Panc1 (cell line): ENCODE measurements around the gene SYNGR4. TPM values are rescaled to one million over a fixed set of nuclear protein-coding genes. Genes with fewer than 3 reads are reported as not detected.

Experiments
- ATAC-seq: fragments of 200-7000 bp; cut with Tn5 transposase; 2 replicates; pipeline ENCODE4 v1.9.1; 2020; ENCODE audit warnings: mild to moderate bottlenecking, moderate library complexity
- BruUV-seq: library from RNA; stranded (reverse); fragments of 400-500 nt; replicated peaks from 2 replicates; lab custom pipeline; 2021; lab: Mats Ljungman, UMichigan
- CTCF ChIA-PET: fragments of 300-600 bp; sonication (Branson Sonifier 250); formaldehyde crosslinking; loops from one replicate; lab custom pipeline; 2022; ENCODE audit warnings: antibody characterized with exemption; lab: Charles Lee
- POLR2A ChIA-PET: fragments of 300-600 bp; sonication (Branson Sonifier 250); formaldehyde crosslinking; loops from one replicate; lab custom pipeline; 2022; ENCODE audit warnings: antibody characterized with exemption; lab: Charles Lee
- DNase-seq: peaks from one replicate; pipeline ENCODE4 v3.0.0-alpha.2; 2010; ENCODE audit warnings: low read depth, low spot score
- H3K27ac ChIP-seq: 2 replicates; pipeline ENCODE4 v1.5.1; 2011; ENCODE audit warnings: mild to moderate bottlenecking, low read length, inconsistent platforms
- H3K27me3 ChIP-seq: fragments of 200-500 bp; sonication (Bioruptor generic); 2 replicates; pipeline ENCODE4 v1.6.0; 2014; ENCODE audit warnings: low read length, inconsistent platforms; ENCODE audit not compliant: control insufficient read depth, insufficient read depth
- H3K36me3 ChIP-seq: fragments of 200-500 bp; sonication (Bioruptor generic); 2 replicates; pipeline ENCODE4 v1.5.1; 2014; ENCODE audit warnings: inconsistent platforms, mild to moderate bottlenecking, low read length, moderate library complexity; ENCODE audit not compliant: control insufficient read depth, insufficient read depth
- H3K4me1 ChIP-seq: 2 replicates; pipeline ENCODE4 v1.5.1; 2011; ENCODE audit warnings: inconsistent platforms, mild to moderate bottlenecking, low read length, moderate library complexity; ENCODE audit not compliant: control insufficient read depth, insufficient read depth
- H3K4me3 ChIP-seq, 2 experiments: 2 replicates each; pipeline ENCODE4 v1.5.1; 2011 to 2012; ENCODE audit warnings: low read depth in 2 of 2, low read length in 2 of 2, mild to moderate bottlenecking in 2 of 2, inconsistent platforms in 1 of 2, moderate library complexity in 1 of 2
- H3K9me3 ChIP-seq: fragments of 200-500 bp; sonication (Bioruptor generic); 2 replicates; pipeline ENCODE4 v1.5.1; 2014; ENCODE audit warnings: low read depth, mild to moderate bottlenecking, inconsistent platforms, low read length, moderate library complexity; ENCODE audit not compliant: control insufficient read depth, insufficient read depth
- CTCF ChIP-seq: fragments of 450-650 bp; IDR thresholded peaks from 2 replicates; pipeline ENCODE4 v1.5.1; 2017; ENCODE audit warnings: mild to moderate bottlenecking
- POLR2AphosphoS5 ChIP-seq: IDR thresholded peaks from 2 replicates; pipeline ENCODE4 v1.6.1; 2012; ENCODE audit warnings: mild to moderate bottlenecking, low read depth, low read length, moderate library complexity
- SIN3A ChIP-seq: IDR thresholded peaks from 2 replicates; pipeline ENCODE4 v1.6.1; 2012; ENCODE audit warnings: low read depth, mild to moderate bottlenecking, low read length, moderate library complexity, borderline replicate concordance; ENCODE audit not compliant: insufficient read depth
- TCF7L2 ChIP-seq: IDR thresholded peaks from 2 replicates; pipeline ENCODE4 v1.6.1; 2011; ENCODE audit warnings: mild to moderate bottlenecking, low read depth, low read length, inconsistent platforms
- in situ Hi-C: cut with HindIII; loops from 2 replicates; pipeline ENCODE4 v1.10.0; 2016; ENCODE audit warnings: low sequenced_read_pairs, low pct_unique_long_range_greater_than_20kb
- intact Hi-C: fragments of 100-400 bp; cut with micrococcal nuclease; formaldehyde crosslinking; loops from one replicate; pipeline ENCODE4 v1.10.0; 2022; ENCODE audit not compliant: unreplicated experiment
- total RNA-seq: library from RNA; stranded (reverse); gene quantifications from one replicate; pipeline ENCODE4 v1.2.1, GENCODE V29; 2021; ENCODE audit not compliant: unreplicated experiment
- TF ChIP-seq, protein P1 (sequence below), 2 experiments: IDR thresholded peaks; 2 replicates each; pipeline ENCODE4 v1.6.1; 2011 to 2012; ENCODE audit warnings: low read depth in 2 of 2, control low read depth in 1 of 2, low read length in 1 of 2, mild to moderate bottlenecking in 1 of 2, moderate library complexity in 1 of 2; ENCODE audit not compliant: insufficient read depth in 1 of 2

Gene SYNGR4
- total RNA-seq, 1 experiment from 2014 or later: 0.39 TPM

DNA sequence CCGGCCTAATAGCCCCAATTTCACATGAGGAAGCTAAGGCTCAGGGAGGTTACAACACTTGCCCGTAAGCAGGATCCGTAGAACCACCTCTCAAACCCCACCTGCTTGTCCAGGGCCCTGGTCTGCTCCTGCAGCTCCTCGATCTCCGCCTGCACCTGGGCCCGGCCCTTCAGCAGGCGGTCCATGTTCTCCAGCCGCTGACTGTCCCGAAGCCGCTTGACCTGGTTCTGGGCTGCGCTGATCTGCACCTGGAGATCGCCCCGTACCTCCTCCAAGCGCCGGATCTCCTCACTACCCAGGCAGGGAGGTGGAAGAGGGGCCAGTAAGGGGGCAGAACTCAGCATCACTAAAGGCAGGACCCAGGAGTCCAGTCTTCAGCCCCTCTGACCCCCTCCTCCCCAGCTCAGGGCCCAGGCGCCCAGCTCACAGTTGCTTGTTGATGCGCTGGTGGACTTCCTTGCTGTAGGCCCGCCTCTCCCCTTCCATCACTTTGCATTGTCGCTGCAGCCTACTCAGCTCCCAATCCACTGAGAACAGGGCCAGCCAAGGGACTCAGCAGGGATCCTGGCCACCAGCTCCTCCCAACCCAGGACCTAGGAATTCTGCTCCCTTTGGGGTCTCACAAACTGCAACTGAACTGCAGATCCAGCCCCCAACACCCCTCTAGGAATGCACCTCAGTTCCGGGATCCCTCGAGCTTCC lies 45.7 kb upstream of the SYNGR4 start:
- no peak for ATAC-seq
- POLR2A ChIA-PET: no interaction called here

DNA sequence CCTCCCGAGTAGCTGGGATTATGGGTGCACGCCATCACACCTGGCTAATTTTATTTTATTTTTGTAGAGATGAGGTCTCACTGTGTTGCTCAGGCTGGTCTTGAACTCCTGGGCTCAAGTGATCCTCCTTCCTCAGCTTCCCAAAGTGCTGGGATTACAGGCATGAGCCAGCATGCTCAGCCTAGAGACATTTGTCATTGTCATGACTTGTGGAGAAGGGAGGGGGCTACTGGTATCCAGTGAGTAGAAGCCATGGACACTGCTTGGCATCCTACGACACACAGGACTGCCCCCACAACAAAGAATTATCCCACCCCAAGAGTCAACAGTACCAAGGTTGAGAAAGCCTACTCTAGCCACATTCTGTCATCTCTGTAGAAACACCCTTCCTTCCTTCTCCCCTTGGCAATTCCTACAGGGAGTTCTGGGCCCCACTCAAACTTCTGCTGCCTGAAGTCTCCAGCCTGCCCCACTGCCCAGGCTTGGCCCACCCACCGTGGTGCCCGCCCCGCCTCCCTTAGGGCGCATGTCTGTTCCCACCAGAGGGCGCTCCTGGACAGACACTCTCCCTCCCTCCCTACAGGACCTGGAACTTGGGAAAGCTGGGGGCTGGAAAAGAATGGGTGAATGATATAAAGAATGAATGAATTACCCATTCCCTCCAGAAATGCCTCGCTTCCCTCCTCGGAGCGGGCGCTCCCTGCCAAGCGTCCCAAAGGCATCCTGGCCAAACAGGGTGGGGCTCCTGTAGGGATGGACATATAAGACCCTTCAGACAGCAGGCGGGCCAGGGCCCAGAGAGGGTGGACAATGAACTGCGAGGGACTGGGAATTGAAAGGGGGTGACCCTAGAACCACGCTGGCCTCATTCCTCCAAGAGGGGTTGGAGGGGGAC lies 44.3 kb upstream of the SYNGR4 start:
- in situ Hi-C loops: no loop called here
- Histone ChIP-seq H3K4me3 (peak overlapping the region; percentile 54 to 67), H3K4me1 (peaks cover 14% of the 10 kb centered on the region), H3K27ac (peak overlapping the region; percentile 54), H3K9me3 (no peaks in the 10 kb centered on the region), H3K36me3 (no peaks in the 10 kb centered on the region), H3K27me3 (no peaks in the 10 kb centered on the region)
- no TSS peak for BruUV-seq
- TF ChIP-seq, protein P1, sequence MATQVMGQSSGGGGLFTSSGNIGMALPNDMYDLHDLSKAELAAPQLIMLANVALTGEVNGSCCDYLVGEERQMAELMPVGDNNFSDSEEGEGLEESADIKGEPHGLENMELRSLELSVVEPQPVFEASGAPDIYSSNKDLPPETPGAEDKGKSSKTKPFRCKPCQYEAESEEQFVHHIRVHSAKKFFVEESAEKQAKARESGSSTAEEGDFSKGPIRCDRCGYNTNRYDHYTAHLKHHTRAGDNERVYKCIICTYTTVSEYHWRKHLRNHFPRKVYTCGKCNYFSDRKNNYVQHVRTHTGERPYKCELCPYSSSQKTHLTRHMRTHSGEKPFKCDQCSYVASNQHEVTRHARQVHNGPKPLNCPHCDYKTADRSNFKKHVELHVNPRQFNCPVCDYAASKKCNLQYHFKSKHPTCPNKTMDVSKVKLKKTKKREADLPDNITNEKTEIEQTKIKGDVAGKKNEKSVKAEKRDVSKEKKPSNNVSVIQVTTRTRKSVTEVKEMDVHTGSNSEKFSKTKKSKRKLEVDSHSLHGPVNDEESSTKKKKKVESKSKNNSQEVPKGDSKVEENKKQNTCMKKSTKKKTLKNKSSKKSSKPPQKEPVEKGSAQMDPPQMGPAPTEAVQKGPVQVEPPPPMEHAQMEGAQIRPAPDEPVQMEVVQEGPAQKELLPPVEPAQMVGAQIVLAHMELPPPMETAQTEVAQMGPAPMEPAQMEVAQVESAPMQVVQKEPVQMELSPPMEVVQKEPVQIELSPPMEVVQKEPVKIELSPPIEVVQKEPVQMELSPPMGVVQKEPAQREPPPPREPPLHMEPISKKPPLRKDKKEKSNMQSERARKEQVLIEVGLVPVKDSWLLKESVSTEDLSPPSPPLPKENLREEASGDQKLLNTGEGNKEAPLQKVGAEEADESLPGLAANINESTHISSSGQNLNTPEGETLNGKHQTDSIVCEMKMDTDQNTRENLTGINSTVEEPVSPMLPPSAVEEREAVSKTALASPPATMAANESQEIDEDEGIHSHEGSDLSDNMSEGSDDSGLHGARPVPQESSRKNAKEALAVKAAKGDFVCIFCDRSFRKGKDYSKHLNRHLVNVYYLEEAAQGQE (IDR thresholded peaks at IDR 0.05; ENCODE audit: insufficient read depth in 1 of 2, low read depth in 2 of 2, low read length in 1 of 2): no peak
- TF ChIP-seq CTCF: peak; percentile 88
- POLR2A ChIA-PET: interaction anchor here (0.5 kb wide), 1 partner anchor 13 kb away, joined by 6 read pairs; no protein-coding TSS in a partner anchor
- DNase-seq: no peak
- CTCF ChIA-PET: interaction anchor here (3.0 kb wide), 1 partner anchor 14 kb away, joined by 20 read pairs; no protein-coding TSS in a partner anchor
- intact Hi-C loops: no loop called here
- peak; percentile 72 for ATAC-seq

More for the DNA sequence above, 45.7 kb upstream of the SYNGR4 start:
- Histone ChIP-seq H3K4me1 (peaks cover 14% of the 10 kb centered on the region), H3K4me3 (no peak overlapping the region), H3K9me3 (no peaks in the 10 kb centered on the region), H3K36me3 (no peaks in the 10 kb centered on the region), H3K27me3 (no peaks in the 10 kb centered on the region), H3K27ac (no peak overlapping the region)
- in situ Hi-C loops: no loop called here
- no peak for DNase-seq
- intact Hi-C loops: no loop called here
- no TSS peak for BruUV-seq
- TF ChIP-seq SIN3A (no peak), TCF7L2 (no peak), CTCF (no peak), POLR2AphosphoS5 (no peak)
- TF ChIP-seq, protein P1 (IDR thresholded peaks at IDR 0.05; ENCODE audit: insufficient read depth in 1 of 2, low read depth in 2 of 2, low read length in 1 of 2): no peak
- CTCF ChIA-PET: interaction anchor here (0.6 kb wide), 1 partner anchor 52 kb away, joined by 9 read pairs; no protein-coding TSS in a partner anchor
